A673 (cell line): Measurements from ENCODE around the gene IRF2. TPM values are rescaled to one million over a fixed set of nuclear protein-coding genes. Genes with fewer than 3 reads are reported as not detected.
A peak's percentile ranks its signal among the peaks of the same experiment; 100 is the strongest.

Source experiments
- BruUV-seq: library from RNA; stranded (reverse); fragments of 400-500 nt; replicated peaks from 2 replicates; lab custom pipeline; 2021; lab: Mats Ljungman, UMichigan
- CTCF ChIA-PET: fragments of 300-600 bp; sonication (Branson Sonifier 250); formaldehyde crosslinking; loops from one replicate; lab custom pipeline; 2022; ENCODE audit warnings: antibody characterized with exemption; lab: Charles Lee
- POLR2A ChIA-PET: fragments of 300-600 bp; sonication (Branson Sonifier 250); formaldehyde crosslinking; loops from one replicate; lab custom pipeline; 2022; ENCODE audit warnings: antibody characterized with exemption; ENCODE audit not compliant: low non-redundant PET; lab: Charles Lee
- DNase-seq: peaks from one replicate; pipeline ENCODE4 v3.0.0-alpha.2; 2015; ENCODE audit warnings: low spot score
- H3K27ac ChIP-seq: fragments of 200-600 bp; sonication (generic); 2 replicates; pipeline ENCODE4 v1.5.1; 2016; ENCODE audit warnings: mixed run types, low read depth, mild to moderate bottlenecking, mixed read lengths, antibody characterized with exemption, low read length; ENCODE audit not compliant: poor library complexity, severe bottlenecking
- H3K27me3 ChIP-seq: fragments of 200-600 bp; sonication (generic); replicated peaks from 2 replicates; pipeline ENCODE4 v1.6.1; 2017; ENCODE audit warnings: mixed run types, low read depth, mild to moderate bottlenecking, mixed read lengths, antibody characterized with exemption, low read length; ENCODE audit not compliant: insufficient read depth, poor library complexity
- H3K36me3 ChIP-seq: fragments of 200-600 bp; sonication (generic); 2 replicates; pipeline ENCODE4 v1.6.1; 2016; ENCODE audit warnings: mixed run types, mild to moderate bottlenecking, mixed read lengths, antibody characterized with exemption, low read length; ENCODE audit not compliant: insufficient read depth, poor library complexity, severe bottlenecking
- H3K4me1 ChIP-seq: fragments of 200-600 bp; sonication (generic); 2 replicates; pipeline ENCODE4 v1.6.1; 2017; ENCODE audit warnings: mixed run types, mild to moderate bottlenecking, mixed read lengths, antibody characterized with exemption, low read length; ENCODE audit not compliant: insufficient read depth, poor library complexity, severe bottlenecking
- H3K4me3 ChIP-seq: fragments of 200-600 bp; sonication (generic); 2 replicates; pipeline ENCODE4 v1.5.1; 2016; ENCODE audit warnings: low read depth, mixed run types, mild to moderate bottlenecking, mixed read lengths, low read length; ENCODE audit not compliant: poor library complexity, severe bottlenecking
- H3K9me3 ChIP-seq: fragments of 200-600 bp; sonication (generic); 2 replicates; pipeline ENCODE4 v1.6.1; 2016; ENCODE audit warnings: mixed run types, low read depth, mild to moderate bottlenecking, mixed read lengths, antibody characterized with exemption, low read length; ENCODE audit not compliant: poor library complexity, severe bottlenecking
- EZH2 ChIP-seq: fragments of 200-600 bp; sonication (generic); IDR thresholded peaks from 2 replicates; pipeline ENCODE4 v1.6.1; 2017; ENCODE audit warnings: borderline replicate concordance, low read depth, mild to moderate bottlenecking, mixed read lengths, antibody characterized with exemption, low read length; ENCODE audit not compliant: poor library complexity, severe bottlenecking
- intact Hi-C: fragments of 100-400 bp; cut with micrococcal nuclease; formaldehyde crosslinking; loops from one replicate; pipeline ENCODE4 v1.10.0; 2022; ENCODE audit not compliant: unreplicated experiment
- total RNA-seq: library from RNA; stranded (reverse); gene quantifications from 2 replicates; pipeline ENCODE4 v1.2.3, GENCODE V29; 2021
- TF ChIP-seq, protein P1 (sequence below): fragments of 300-800, 200-600 bp; sonication (generic); conservative IDR thresholded peaks from 2 replicates; pipeline ENCODE4 v1.5.1; 2017; ENCODE audit warnings: low read depth, mild to moderate bottlenecking, antibody characterized with exemption, low read length, moderate library complexity, mixed read lengths

IRF2 gene
- total RNA-seq, 1 experiment from 2014 or later: 28.2 TPM

DNA sequence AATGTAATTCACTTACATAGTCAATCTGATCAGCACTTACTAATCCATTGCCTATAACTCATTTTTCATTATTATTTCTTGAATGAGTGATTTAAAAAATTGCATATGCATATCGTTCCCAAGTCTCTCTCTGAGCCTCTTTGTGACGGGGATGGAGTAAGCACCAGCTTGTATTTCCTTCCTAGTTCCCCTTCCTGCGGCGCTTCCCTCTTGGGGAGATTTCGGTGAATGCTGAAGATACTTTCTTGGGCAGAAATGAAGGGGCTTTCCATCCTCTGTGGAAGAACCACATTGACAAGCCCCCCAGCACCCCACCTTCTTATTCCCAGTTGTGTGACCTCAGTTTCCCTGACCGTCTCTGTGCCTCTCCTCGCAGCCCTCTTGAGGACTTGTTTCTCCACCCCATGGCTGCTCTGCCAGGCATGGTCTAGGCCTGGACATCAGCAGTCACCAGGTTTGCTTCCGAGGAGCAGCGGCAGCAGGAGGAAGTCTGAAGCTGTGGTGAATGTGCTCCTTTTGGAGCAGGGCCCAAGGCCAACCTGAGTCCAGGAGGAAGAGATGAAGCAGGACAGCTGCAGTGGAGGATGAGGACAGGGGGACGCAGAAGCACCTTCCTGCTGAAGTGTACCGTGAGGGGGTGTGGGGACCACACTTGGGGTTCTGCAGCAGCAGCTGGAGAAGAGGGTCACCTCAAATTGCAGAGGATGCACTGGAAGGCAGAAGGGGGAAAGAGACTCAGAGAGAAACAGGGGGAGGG lies 124.9 kb downstream of the IRF2 start:
- TF ChIP-seq EZH2: no peak
- TF ChIP-seq, protein P1, sequence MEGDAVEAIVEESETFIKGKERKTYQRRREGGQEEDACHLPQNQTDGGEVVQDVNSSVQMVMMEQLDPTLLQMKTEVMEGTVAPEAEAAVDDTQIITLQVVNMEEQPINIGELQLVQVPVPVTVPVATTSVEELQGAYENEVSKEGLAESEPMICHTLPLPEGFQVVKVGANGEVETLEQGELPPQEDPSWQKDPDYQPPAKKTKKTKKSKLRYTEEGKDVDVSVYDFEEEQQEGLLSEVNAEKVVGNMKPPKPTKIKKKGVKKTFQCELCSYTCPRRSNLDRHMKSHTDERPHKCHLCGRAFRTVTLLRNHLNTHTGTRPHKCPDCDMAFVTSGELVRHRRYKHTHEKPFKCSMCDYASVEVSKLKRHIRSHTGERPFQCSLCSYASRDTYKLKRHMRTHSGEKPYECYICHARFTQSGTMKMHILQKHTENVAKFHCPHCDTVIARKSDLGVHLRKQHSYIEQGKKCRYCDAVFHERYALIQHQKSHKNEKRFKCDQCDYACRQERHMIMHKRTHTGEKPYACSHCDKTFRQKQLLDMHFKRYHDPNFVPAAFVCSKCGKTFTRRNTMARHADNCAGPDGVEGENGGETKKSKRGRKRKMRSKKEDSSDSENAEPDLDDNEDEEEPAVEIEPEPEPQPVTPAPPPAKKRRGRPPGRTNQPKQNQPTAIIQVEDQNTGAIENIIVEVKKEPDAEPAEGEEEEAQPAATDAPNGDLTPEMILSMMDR: no peak
- H3K27me3 ChIP-seq: no peaks in the 10 kb centered on the region
- BruUV-seq: no TSS peak
- peaks cover 35% of the 10 kb centered on the region for H3K4me1 ChIP-seq
- no peak overlapping the region for H3K27ac ChIP-seq
- intact Hi-C loops: no loop called here
- no peak overlapping the region for H3K4me3 ChIP-seq
- ChIA-PET CTCF (no interaction called here), POLR2A (no interaction called here)
- H3K9me3 ChIP-seq: no peaks in the 10 kb centered on the region
- no peaks in the 10 kb centered on the region for H3K36me3 ChIP-seq
- DNase-seq: no peak

DNA sequence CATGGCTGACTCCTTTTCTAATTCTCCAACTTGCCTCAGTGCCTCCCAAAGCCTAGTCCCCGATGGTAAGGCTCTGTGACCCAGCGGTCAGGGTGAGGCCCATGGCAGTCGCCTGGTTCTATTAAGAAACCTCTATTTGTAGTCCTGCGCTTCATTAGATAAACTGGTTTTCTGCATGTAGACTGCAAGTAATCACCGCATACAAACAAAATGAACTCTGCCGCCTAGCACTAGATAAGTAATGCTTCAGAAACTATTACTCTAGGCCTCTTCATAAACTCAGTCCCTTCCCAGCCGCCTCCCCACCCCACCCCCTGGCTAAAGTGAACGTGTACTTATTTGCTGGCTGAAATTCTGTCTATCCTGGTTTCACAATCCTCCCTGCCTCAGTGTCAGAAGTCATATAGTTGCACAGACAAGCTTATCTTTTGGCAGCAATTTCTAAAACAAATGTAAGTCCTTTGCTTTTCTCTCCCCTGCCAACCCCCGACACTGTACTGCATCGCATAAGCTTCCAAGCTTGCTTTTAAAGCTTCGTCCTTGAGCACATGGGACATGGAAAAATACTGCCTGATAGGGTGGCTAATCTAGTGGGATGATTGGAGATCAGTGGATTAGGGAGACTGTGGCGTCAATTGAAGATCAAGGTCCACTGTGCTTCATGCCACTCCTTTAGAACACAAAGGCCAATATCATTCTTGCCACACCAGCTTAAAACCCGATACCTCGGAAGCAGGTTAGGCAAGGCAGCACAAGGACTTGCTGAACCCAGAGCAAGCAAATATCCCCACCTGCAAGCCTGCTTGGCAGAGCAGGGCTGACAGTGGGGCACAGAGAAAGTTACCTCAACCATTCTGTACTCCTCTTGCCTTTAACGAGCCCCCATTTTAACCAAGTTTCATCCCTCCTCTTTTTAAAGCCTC lies 125.8 kb downstream of the IRF2 start:
- BruUV-seq: no TSS peak
- POLR2A ChIA-PET: no interaction called here
- no peak for TF ChIP-seq EZH2

DNA sequence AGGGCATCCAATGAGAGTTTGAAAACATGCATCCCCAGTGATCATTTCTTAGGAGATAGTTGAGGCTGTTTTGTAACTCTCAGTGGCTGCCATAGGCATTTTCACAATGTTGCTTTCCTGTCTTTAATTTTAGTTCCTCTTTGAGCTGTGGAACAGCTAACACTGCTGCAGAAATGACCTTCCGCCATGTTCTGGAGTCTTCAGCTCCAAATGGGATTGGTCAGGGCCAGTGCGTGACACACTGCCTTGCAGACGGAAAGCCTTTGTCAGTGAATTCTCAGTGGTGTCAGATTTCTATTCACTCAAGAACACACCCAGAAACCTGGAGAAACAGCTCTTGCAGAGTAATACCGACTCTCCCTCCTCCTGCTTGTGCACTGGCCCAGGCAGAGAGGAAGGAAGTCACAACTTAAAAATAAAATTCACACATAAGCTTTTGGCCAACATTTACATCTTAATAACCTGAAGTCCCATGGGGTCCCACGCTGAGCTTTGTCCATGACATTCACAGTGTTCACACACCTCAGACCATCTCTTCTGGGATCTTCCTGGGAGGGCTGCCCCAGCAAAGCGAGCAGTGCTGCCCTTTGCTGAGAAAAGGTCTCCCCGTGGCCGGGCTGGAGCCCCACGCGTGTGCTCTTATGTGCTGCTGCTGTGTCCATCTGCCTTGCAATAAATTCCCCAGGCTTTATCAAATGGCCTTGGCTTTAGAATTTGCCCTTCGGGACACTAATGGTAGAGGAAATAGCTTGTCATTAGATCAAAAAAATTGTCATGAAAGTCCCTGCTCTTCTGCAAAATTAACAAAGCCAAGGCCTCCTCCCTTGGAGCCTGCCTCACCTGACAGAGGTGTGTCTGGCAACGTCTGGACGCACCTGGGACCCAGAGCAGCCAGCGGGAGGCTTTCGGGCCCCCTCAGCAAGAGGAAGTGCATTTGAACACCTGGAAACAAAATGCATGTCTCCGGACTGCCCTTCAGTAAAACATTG lies 126.8 kb downstream of the IRF2 start:
- intact Hi-C loops: no loop called here
- POLR2A ChIA-PET: interaction anchor here (0.6 kb wide), 1 partner anchor 22 kb away, joined by 4 read pairs; no protein-coding TSS in a partner anchor
- no TSS peak for BruUV-seq
- CTCF ChIA-PET: no interaction called here
- H3K27ac ChIP-seq: peak overlapping the region; percentile 72
- TF ChIP-seq, protein P1: no peak
- TF ChIP-seq EZH2: no peak
- H3K9me3 ChIP-seq: no peaks in the 10 kb centered on the region
- H3K36me3 ChIP-seq: no peaks in the 10 kb centered on the region
- H3K4me3 ChIP-seq: no peak overlapping the region
- H3K27me3 ChIP-seq: no peaks in the 10 kb centered on the region
- peaks cover 32% of the 10 kb centered on the region for H3K4me1 ChIP-seq
- DNase-seq: peak; percentile 83

More for the DNA sequence above, 125.8 kb downstream of the IRF2 start:
- Histone ChIP-seq H3K4me1 (peaks cover 32% of the 10 kb centered on the region), H3K9me3 (no peaks in the 10 kb centered on the region), H3K36me3 (no peaks in the 10 kb centered on the region), H3K4me3 (no peak overlapping the region), H3K27me3 (no peaks in the 10 kb centered on the region), H3K27ac (peak overlapping the region; percentile 72)
- CTCF ChIA-PET: no interaction called here
- DNase-seq: no peak
- intact Hi-C loops: no loop called here
